Astrocyte of the spinal cord (primary cell): ENCODE data around the gene FOCAD.

Experiments used
- DNase-seq: peaks from one replicate; pipeline ENCODE4 v3.0.0; 2011; ENCODE audit warnings: low read depth, low spot score
- H3K4me3 ChIP-seq: 2 replicates; pipeline ENCODE4 v1.5.1; 2011; ENCODE audit warnings: low read depth, mild to moderate bottlenecking, low read length, moderate library complexity
- CTCF ChIP-seq: IDR thresholded peaks from 2 replicates; pipeline ENCODE4 v1.5.1; 2012; ENCODE audit warnings: low read depth, mild to moderate bottlenecking, low read length, inconsistent platforms
- in situ Hi-C: cut with HindIII; loops from 2 replicates; pipeline ENCODE4 v1.10.0; 2017; ENCODE audit warnings: low sequenced_read_pairs

The FOCAD gene

GRCh38 chr9:20693068-20693467 lies 9.0 kb downstream of the FOCAD start:
- DNase-seq: no peak
- no peak for TF ChIP-seq CTCF
- in situ Hi-C loops: no loop called here
- H3K4me3 ChIP-seq: no peak overlapping the region

- TF ChIP-seq CTCF: no peak
- in situ Hi-C loops: no loop called here
- no peak for DNase-seq
Measured at GRCh38 chr9:20694248-20694647, 10.2 kb downstream of the FOCAD start.

GRCh38 chr9:20697021-20697719 lies 13.1 kb downstream of the FOCAD start:
- H3K4me3 ChIP-seq: no peak overlapping the region
- no peak for DNase-seq
- in situ Hi-C loops: no loop called here
- no peak for TF ChIP-seq CTCF

More at GRCh38 chr9:20694248-20694647, 10.2 kb downstream of the FOCAD start:
- no peak overlapping the region for H3K4me3 ChIP-seq

GRCh38 chr9:20698782-20699181 lies 14.7 kb downstream of the FOCAD start:
- no peak overlapping the region for H3K4me3 ChIP-seq
- in situ Hi-C loops: no loop called here
- DNase-seq: no peak
- no peak for TF ChIP-seq CTCF

- no peak for TF ChIP-seq CTCF
- in situ Hi-C loops: no loop called here
- H3K4me3 ChIP-seq: no peak overlapping the region
- peak; percentile 15 for DNase-seq
Measured at GRCh38 chr9:20701060-20701459, 17.0 kb downstream of the FOCAD start.

GRCh38 chr9:20702570-20702969 lies 18.5 kb downstream of the FOCAD start:
- no peak for DNase-seq

More at GRCh38 chr9:20702570-20702969, 18.5 kb downstream of the FOCAD start:
- no peak overlapping the region for H3K4me3 ChIP-seq
- no peak for TF ChIP-seq CTCF
- in situ Hi-C loops: no loop called here
